IPS DF 19.7 (cell line): ENCODE results near the gene ARPC5L.

Experiments
- DNase-seq: peaks from one replicate; pipeline ENCODE4 v3.0.0-alpha.2; 2013; ENCODE audit warnings: low read depth, low spot score

Gene ARPC5L

DNA sequence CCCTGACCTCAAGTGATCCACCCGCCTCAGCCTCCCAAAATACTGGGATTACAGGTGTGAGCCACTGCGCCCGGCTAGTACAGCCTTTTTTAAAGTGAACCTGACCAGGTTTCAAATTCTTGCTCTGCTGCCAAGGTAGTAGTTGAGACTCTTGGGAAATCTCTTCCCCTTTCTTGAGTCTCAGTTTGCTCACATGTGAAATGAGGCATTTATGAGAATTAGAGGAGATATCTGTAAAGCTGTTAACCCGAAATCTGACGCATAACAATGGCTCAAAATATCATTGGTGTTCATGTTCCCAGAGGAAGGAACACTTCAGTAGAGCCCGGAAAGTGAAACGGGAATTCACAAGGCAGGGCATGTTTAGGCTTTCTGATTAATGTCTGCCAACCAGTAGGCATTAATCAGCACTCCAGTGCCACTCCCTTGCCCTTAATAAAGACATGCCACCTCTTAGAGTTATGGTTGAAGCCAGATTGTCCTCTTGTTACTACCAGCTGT is 1.5 kb downstream of the ARPC5L start:
- no peak for DNase-seq

GRCh38 chr9:124868511-124869465 is 6.9 kb downstream of the ARPC5L start:
- no peak for DNase-seq

DNA sequence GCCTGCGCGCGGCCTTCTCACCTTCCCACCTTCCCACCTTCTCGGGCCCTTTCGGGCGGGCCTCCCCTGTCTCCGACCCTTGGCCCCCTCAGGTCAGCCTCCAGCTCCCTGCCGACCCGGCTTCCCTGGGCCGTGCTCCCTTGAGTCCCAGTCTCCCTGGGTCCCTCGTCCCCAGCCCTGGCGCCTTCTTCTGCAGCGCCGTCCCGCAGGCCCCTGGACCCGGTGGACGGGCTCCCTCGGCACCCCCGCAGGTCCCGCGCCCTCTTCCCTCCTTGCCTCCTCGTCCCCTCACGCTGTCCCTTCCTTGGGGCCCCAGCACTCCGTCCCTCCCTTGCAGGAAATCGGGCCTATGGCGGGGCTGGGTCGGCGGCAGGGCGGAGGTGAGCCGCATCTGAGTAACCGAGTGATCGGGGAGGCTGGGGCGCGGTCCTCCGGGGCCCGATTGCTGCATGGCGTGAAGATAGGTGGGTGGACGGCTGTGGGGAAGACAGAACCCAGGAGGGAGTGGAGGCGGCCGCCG is 7.6 kb downstream of the ARPC5L start:
- DNase-seq = no peak

DNA sequence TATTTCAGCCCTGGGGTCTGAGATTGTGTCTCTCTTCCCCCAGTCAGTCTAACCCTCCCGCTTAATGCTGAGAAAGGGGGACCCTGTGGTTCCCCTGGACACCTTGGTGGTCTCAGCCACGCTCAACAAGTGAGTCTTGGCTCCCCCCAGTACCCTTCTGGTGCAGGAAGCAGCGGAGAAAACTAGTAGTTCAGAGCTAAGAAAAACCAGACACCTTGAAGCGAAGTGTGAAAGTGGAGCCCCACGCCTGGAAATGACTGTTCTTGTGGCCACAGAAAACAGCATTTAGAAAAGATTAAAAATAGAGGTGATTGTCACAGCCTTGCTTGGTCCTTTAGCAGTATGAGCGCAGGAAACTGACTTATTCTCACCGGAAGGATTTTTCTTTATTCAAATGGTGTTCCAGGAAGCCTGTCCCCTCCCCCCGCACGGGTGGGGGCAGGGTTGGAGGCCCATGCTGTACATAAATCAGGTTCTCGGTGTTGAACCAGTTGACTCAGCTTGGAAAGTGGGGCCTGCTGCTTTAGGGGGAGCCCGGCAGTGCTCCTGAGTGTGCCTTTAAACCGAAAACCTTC is 8.1 kb downstream of the ARPC5L start:
- DNase-seq = no peak

GRCh38 chr9:124870723-124871122 is 8.8 kb downstream of the ARPC5L start:
- no peak for DNase-seq

DNA sequence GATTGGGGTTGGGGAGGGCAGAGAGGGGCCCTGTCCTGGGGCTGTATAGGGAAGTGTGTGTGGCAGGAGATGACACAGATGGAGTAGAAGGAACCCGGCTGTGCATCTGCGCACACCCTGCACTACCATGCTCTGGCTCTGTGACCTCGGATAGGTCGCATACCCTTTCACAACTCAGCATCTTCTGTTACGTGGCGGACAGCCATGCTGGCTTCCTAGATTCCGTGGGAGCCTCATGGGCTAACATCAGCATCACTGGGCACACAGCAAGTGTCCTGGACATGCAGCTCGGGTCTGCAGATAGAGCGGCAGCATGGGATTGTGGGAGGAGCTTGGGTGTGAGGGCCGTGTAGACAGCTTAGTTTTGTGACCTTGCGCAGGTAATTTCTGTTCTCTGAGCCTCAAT is 9.2 kb downstream of the ARPC5L start:
- no peak for DNase-seq

GRCh38 chr9:124873664-124874063 is 11.7 kb downstream of the ARPC5L start:
- DNase-seq = no peak

- DNase-seq = no peak
These were observed 13.6 kb downstream of the ARPC5L start for GRCh38 chr9:124875501-124875900.

DNA sequence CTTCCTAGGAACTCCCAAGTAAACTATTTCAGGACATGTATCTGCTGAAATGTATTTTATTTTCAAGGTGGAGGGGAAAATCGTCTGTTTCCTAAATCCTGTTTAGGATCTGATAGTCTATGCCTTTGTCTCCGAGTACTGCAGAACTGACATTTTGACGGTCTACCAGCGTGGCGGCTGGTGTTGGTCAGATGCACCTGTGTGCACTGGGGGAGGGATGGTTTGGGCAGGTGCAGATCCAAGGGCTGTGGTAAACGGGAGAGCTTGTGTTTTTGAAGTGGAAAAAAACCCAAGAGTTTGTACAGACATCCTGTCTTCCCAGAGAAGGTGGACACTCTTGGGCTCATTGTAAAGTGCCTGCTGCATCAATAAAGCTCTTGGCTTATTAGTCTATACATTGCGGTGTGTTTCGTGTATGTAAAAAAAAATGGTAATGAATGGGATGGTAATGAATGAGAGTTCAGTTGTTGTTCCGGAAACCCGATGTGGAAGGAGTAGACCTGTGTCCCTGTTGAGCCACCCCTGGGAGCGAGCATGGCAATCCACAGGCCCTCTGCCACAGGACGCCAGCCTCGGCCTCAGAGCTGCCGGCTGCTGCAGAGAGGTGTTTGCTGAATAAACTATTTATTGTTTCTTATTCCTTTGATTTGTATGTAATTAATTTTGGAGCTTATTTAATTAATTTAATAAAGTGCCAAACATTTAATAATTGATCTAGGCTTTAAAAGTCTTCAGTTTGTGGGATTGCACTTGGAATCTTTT is 15.3 kb downstream of the ARPC5L start:
- no peak for DNase-seq

DNA sequence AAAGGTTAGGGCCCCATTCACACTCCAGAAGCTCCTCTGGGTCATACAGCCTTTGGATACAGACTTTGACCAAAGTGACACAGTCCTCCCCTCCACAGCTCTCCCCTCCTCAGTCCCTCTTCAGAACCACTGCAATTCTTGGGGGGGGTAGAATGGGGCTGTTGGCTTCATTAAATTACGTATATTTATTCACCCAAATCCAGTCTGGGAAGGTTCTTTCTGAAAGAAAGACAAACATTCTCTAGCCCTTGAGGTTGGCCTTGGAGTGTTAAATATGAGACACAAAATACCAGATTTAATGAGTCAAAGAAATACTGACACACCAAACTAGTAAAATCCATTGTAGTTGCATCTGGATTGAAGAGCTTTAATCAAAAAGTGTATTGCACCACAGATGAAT is 16.1 kb downstream of the ARPC5L start:
- no peak for DNase-seq

DNA sequence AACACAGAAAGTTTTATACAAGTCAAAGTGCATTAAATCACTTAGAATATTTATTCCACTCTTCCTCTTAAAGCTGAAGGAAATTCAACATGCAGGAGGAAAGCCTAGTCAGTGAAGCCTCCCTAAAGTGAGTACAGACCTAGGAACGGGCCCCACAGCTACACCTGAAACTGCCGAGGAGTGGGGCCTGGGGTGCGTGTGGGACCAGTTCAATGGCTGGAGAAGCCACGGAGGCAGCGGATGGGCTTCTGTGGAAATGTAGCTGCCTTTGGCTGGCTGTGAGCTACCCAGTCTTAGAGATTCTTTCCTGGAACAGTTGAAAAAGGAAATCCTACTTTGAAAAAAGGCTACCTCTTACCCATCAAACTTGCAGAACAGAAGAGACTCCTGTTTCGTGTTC is 16.6 kb downstream of the ARPC5L start:
- no peak for DNase-seq

DNA sequence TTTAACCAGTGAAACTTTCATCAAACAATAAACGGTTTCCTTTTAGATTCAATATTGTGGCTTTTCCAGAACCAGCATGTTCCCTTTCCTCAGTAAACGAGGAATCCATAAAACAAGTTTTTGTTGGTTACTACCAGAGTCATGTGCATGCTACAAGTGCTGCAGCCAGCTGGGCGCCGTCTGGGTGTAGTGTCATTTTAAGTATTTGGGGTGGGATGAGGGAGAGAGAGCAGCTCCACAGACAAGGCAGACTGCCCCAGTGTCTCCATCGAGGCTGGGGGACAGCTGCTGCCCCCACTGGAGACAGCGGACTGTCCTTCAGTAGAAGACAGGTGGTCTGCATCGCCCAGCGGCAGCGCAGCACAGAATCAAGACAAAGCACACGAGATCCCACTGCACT is 17.3 kb downstream of the ARPC5L start:
- no peak for DNase-seq

GRCh38 chr9:124880501-124880900 is 18.6 kb downstream of the ARPC5L start:
- DNase-seq = no peak

GRCh38 chr9:124881138-124881743 is 19.3 kb downstream of the ARPC5L start:
- DNase-seq = no peak

GRCh38 chr9:124882231-124882630 is 20.3 kb downstream of the ARPC5L start:
- DNase-seq = no peak

GRCh38 chr9:124884376-124884775 is 22.4 kb downstream of the ARPC5L start:
- DNase-seq = no peak

GRCh38 chr9:124885551-124885950 is 23.6 kb downstream of the ARPC5L start:
- no peak for DNase-seq

- DNase-seq = no peak
These were observed 24.5 kb downstream of the ARPC5L start for GRCh38 chr9:124886461-124886860.

DNA sequence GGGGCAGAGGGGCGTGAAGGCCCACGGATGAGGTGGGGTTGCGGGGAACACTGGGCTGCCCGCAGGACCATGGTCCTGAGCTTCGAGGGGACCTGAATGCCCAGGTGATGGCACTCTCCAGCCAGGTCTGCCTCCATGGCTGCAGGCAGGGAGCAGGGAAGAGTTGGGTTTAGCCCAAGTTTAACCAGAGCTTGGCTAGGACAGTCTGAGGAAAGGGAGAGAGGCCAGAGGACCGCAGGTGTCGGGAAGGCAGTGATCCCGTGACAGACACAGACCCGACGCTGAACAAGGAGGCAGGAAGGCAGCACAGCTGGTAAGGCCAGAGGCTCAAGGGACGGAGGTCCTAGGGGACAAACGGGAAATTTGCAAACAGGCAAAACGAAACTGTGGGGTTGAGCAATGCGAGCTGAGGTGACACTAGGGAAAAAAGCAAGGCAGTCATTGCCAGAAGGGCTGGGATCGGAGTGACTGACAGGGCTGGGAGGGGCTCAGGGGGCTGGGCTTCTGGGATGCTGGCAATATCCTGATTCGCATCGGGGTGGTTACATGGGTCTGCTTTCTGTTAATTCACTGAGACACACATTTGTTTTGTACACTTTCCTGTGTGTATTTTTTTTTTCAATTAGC is 25.0 kb downstream of the ARPC5L start:
- DNase-seq = no peak

DNA sequence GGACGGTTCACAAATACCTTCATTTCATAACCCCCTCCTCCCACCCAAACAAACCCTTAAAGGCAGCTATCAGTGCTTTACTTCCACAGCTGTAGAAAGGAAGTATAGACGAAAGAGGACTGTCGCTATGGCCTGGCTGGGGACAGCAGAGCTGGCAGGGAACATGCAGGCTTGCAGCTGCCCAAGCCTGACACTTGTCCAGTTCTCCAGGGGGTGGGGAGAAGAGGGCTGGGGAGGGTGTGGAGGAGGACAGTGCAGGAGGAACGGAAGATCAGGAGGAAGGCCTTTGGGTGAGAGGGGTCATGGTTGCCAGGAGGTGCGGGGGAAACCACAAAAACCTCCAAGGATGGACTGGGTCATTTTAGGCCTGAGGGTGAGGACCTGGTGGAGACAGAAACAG is 25.9 kb downstream of the ARPC5L start:
- DNase-seq = no peak

- DNase-seq = no peak
These were observed 27.1 kb downstream of the ARPC5L start for GRCh38 chr9:124889006-124889405.
